Measurements from ENCODE around the gene PTPRG.

GRCh38 chr3:61617651-61618050, 56.3 kb downstream of the PTPRG start:
- no peak for TF ChIP-seq CTCF (conservative IDR thresholded peaks at IDR 0.05 in 1 of 2, IDR thresholded peaks at IDR 0.05 in 1 of 2; ENCODE audit: low read depth in 1 of 2, low read length in 2 of 2)
- no peak for TF ChIP-seq EZH2 (IDR thresholded peaks at IDR 0.05; ENCODE audit: low read length, missing control alignments)
